HEK293 (cell line): ENCODE data around the gene CHRNA4.

ENCODE experiments used
- CTCF ChIA-PET: fragments of 350-600 bp; formaldehyde crosslinking; extraction: SDS; loops from one replicate; lab custom pipeline; 2021; ENCODE audit warnings: antibody characterized with exemption; lab: Yijun Ruan, JAX
- POLR2A ChIA-PET: fragments of 300-600 bp; formaldehyde crosslinking; extraction: SDS; loops from one replicate; lab custom pipeline; 2020; ENCODE audit warnings: antibody characterized with exemption, inconsistent platforms; lab: Yijun Ruan, JAX
- H3K27ac ChIP-seq: fragments of 200-500 bp; sonication (Bioruptor generic); 2 replicates; pipeline ENCODE4 v1.5.1; 2014; ENCODE audit warnings: low read depth, low read length, control low read depth, inconsistent platforms; ENCODE audit errors: extremely low read depth
- H3K36me3 ChIP-seq, 2 experiments: fragments of 200-500 bp in 1 of 2; sonication (Bioruptor generic) in 1 of 2; 1 replicate in 1 of 2; 2 replicates in 1 of 2; pipeline ENCODE4 v1.5.1; 2014 to 2017; ENCODE audit warnings: inconsistent platforms in 2 of 2, low read length in 2 of 2; ENCODE audit not compliant: control insufficient read depth in 2 of 2, insufficient read depth in 1 of 2
- H3K4me1 ChIP-seq: fragments of 200-500 bp; sonication (Bioruptor generic); 2 replicates; pipeline ENCODE4 v1.5.1; 2014; ENCODE audit warnings: mild to moderate bottlenecking, low read length, inconsistent platforms; ENCODE audit not compliant: control insufficient read depth, insufficient read depth
- H3K4me3 ChIP-seq: 2 replicates; pipeline ENCODE4 v1.5.1; 2011; ENCODE audit warnings: low read depth, mild to moderate bottlenecking, control low read depth, low read length, moderate library complexity
- H3K9me3 ChIP-seq: fragments of 200-500 bp; sonication (Bioruptor generic); 2 replicates; pipeline ENCODE4 v1.5.1; 2014; ENCODE audit warnings: low read depth, low read length, inconsistent platforms; ENCODE audit not compliant: control insufficient read depth, insufficient read depth
- GLIS1 ChIP-seq: fragments of 450-650 bp; formaldehyde crosslinking; IDR thresholded peaks from 2 replicates; pipeline ENCODE4 v1.5.1; 2016; ENCODE audit warnings: missing biosample characterization, missing genetic modification characterization
- GLIS2 ChIP-seq: fragments of 450-650 bp; formaldehyde crosslinking; IDR thresholded peaks from 2 replicates; pipeline ENCODE4 v1.5.1; 2016; ENCODE audit warnings: missing biosample characterization, missing genetic modification characterization
- IKZF3 ChIP-seq: fragments of 450-650 bp; IDR thresholded peaks from 2 replicates; pipeline ENCODE4 v1.5.0; 2018; ENCODE audit warnings: missing biosample characterization, mild to moderate bottlenecking, missing genetic modification characterization, moderate library complexity
- KLF17 ChIP-seq: fragments of 450-650 bp; formaldehyde crosslinking; IDR thresholded peaks from 2 replicates; pipeline ENCODE4 v1.5.1; 2016; ENCODE audit warnings: missing biosample characterization, missing genetic modification characterization
- SETDB1 ChIP-seq: IDR thresholded peaks from one replicate; pipeline ENCODE4 v1.6.1; 2017; ENCODE audit warnings: mild to moderate bottlenecking, low read length, moderate library complexity, mixed read lengths; ENCODE audit not compliant: insufficient read length
- TRIM28 ChIP-seq: IDR thresholded peaks from 2 replicates; pipeline ENCODE4 v1.6.1; 2011; ENCODE audit warnings: low read length, control low read depth, borderline replicate concordance
- YY1 ChIP-seq: fragments of 450-650 bp; formaldehyde crosslinking; IDR thresholded peaks from 2 replicates; pipeline ENCODE4 v1.5.1; 2018; ENCODE audit warnings: missing biosample characterization, missing genetic modification characterization
- ZBTB8A ChIP-seq: fragments of 450-650 bp; formaldehyde crosslinking; IDR thresholded peaks from 2 replicates; pipeline ENCODE4 v1.5.1; 2016; ENCODE audit warnings: missing biosample characterization, missing genetic modification characterization
- ZNF121 ChIP-seq: fragments of 450-650 bp; formaldehyde crosslinking; IDR thresholded peaks from 2 replicates; pipeline ENCODE4 v1.5.1; 2016; ENCODE audit warnings: missing biosample characterization, missing genetic modification characterization
- ZNF2 ChIP-seq: fragments of 450-650 bp; formaldehyde crosslinking; IDR thresholded peaks from 2 replicates; pipeline ENCODE4 v1.5.1; 2016; ENCODE audit warnings: missing biosample characterization, missing genetic modification characterization
- ZNF223 ChIP-seq: fragments of 450-650 bp; formaldehyde crosslinking; IDR thresholded peaks from 2 replicates; pipeline ENCODE4 v1.5.1; 2016; ENCODE audit warnings: missing biosample characterization, missing genetic modification characterization
- ZNF324 ChIP-seq: fragments of 450-650 bp; formaldehyde crosslinking; IDR thresholded peaks from 2 replicates; pipeline ENCODE4 v1.5.1; 2016; ENCODE audit warnings: missing biosample characterization, missing genetic modification characterization
- ZNF335 ChIP-seq: fragments of 450-650 bp; formaldehyde crosslinking; conservative IDR thresholded peaks from 2 replicates; pipeline ENCODE4 v1.5.1; 2016; ENCODE audit warnings: missing biosample characterization, missing genetic modification characterization
- ZNF350 ChIP-seq: fragments of 450-650 bp; formaldehyde crosslinking; IDR thresholded peaks from 2 replicates; pipeline ENCODE4 v1.5.0; 2017; ENCODE audit warnings: missing biosample characterization, mild to moderate bottlenecking, missing genetic modification characterization
- ZNF48 ChIP-seq: fragments of 450-650 bp; formaldehyde crosslinking; IDR thresholded peaks from 2 replicates; pipeline ENCODE4 v1.5.1; 2016; ENCODE audit warnings: missing biosample characterization, missing genetic modification characterization
- ZNF548 ChIP-seq: fragments of 450-650 bp; formaldehyde crosslinking; IDR thresholded peaks from 2 replicates; pipeline ENCODE4 v1.5.1; 2016; ENCODE audit warnings: missing biosample characterization, missing genetic modification characterization
- ZNF654 ChIP-seq: fragments of 450-650 bp; formaldehyde crosslinking; IDR thresholded peaks from 2 replicates; pipeline ENCODE4 v1.5.1; 2016; ENCODE audit warnings: low read depth, missing biosample characterization, missing genetic modification characterization
- ZNF747 ChIP-seq: fragments of 450-650 bp; formaldehyde crosslinking; IDR thresholded peaks from 2 replicates; pipeline ENCODE4 v1.5.1; 2016; ENCODE audit warnings: missing biosample characterization, missing genetic modification characterization
- ZNF791 ChIP-seq: fragments of 450-650 bp; formaldehyde crosslinking; IDR thresholded peaks from 2 replicates; pipeline ENCODE4 v1.5.1; 2016; ENCODE audit warnings: missing biosample characterization, missing genetic modification characterization

The CHRNA4 gene

GRCh38 chr20:63317601-63318291 lies 43.4 kb downstream of the CHRNA4 start:
- ChIA-PET POLR2A (interaction anchor here (0.7 kb wide), 1 partner anchor 1094 kb away, joined by 5 read pairs; no protein-coding TSS in a partner anchor), CTCF (interaction anchor here (0.6 to 2.5 kb wide), 4 partner anchors 8 to 122 kb away, joined by 4 to 12 read pairs (median 8); no protein-coding TSS in a partner anchor)
- H3K4me1 ChIP-seq, result no peaks in the 10 kb centered on the region
- TF ChIP-seq GLIS2 (peak; percentile 30; the same call in 1 of the 2 replicates), ZBTB8A (tag by site-specific recombination) (no peak), GLIS1 (tag by site-specific recombination) (peak; percentile 65), IKZF3 (tag by site-specific recombination) (no peak), ZNF335 (no peak), ZNF324 (tag by site-specific recombination) (no peak), ZNF223 (tag by site-specific recombination) (no peak), SETDB1 (no peak)
- H3K27ac ChIP-seq, result no peak overlapping the region
- no peaks in the 10 kb centered on the region for H3K36me3 ChIP-seq
- H3K4me3 ChIP-seq, result no peak overlapping the region
- H3K9me3 ChIP-seq, result no peaks in the 10 kb centered on the region

DNA sequence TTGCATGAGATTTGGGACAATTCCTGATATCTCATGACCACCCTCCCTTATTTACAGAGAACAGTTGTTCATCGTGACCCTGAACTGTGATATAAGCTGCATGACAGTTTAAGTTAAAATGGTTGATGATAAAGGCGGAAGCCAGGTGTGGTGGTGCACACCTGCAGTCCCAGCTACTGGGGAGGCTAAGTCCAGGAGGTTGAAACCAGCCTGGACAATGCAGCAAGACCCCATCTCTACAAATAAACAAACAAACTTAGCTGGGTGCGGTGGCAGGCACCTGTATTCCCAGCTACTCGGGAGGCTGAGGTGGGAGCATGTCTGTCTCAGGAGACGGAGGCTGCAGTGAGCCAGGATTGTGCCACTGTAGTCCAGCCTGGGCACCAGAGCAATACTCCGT lies 44.1 kb downstream of the CHRNA4 start:
- Histone ChIP-seq H3K4me1 (no peaks in the 10 kb centered on the region), H3K4me3 (no peak overlapping the region), H3K27ac (no peak overlapping the region), H3K9me3 (no peaks in the 10 kb centered on the region), H3K36me3 (no peaks in the 10 kb centered on the region)
- POLR2A ChIA-PET, result interaction anchor here (0.7 kb wide), 2 partner anchors 214 to 1093 kb away, joined by 5 to 11 read pairs; no protein-coding TSS in a partner anchor
- CTCF ChIA-PET, result interaction anchor here (2.4 to 2.5 kb wide), 2 partner anchors 7 to 65 kb away, joined by 8 to 12 read pairs; no protein-coding TSS in a partner anchor
- TF ChIP-seq ZNF791 (no peak), ZNF121 (tag by site-specific recombination) (peak; percentile 94)

DNA sequence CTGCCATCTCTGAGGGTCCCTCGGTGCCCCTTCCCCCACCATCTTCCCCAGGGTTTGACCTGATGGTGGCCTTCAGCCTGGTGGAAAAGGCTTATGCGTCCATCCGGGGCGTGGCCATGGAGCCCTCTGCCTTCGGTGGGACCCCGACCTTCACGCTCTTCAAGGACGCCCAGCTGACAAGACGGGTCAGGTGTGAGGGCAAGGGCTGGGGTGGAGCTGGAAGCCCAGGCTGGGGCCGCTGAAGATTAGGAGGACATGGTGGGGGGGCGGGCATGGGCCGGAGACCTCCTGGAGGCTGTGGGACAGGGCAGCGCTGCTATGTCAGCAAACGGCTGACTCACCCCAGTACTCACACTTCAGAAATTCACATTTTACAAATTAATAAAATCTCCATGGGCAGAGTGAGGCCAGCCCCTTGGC lies 44.6 kb downstream of the CHRNA4 start:
- POLR2A ChIA-PET, result interaction anchor here (0.7 kb wide), 1 partner anchor 213 kb away, joined by 11 read pairs; no protein-coding TSS in a partner anchor
- CTCF ChIA-PET, result interaction anchor here (2.4 kb wide), 1 partner anchor 66 kb away, joined by 8 read pairs; no protein-coding TSS in a partner anchor
- Histone ChIP-seq H3K9me3 (no peaks in the 10 kb centered on the region), H3K4me1 (no peaks in the 10 kb centered on the region), H3K27ac (no peak overlapping the region), H3K36me3 (no peaks in the 10 kb centered on the region), H3K4me3 (no peak overlapping the region)
- TF ChIP-seq ZNF654, result no peak
- no peak for TF ChIP-seq ZNF747
- TF ChIP-seq ZNF2 (tag by site-specific recombination), result no peak
- TF ChIP-seq YY1 (tag by site-specific recombination), result no peak
- no peak for TF ChIP-seq ZNF548 (tag by site-specific recombination)
- TF ChIP-seq KLF17 (tag by site-specific recombination), result no peak
- no peak for TF ChIP-seq ZNF350 (tag by site-specific recombination)
- TF ChIP-seq TRIM28, result no peak
- no peak for TF ChIP-seq ZNF48
